Measurements from ENCODE around the gene HYAL1. TPM values are rescaled to one million over a fixed set of nuclear protein-coding genes. Genes with fewer than 3 reads are reported as not detected.

HYAL1 gene
- total and polyA plus RNA-seq, 2 experiments from 2014 or later = 0.20 TPM; not detected in 1

DNA sequence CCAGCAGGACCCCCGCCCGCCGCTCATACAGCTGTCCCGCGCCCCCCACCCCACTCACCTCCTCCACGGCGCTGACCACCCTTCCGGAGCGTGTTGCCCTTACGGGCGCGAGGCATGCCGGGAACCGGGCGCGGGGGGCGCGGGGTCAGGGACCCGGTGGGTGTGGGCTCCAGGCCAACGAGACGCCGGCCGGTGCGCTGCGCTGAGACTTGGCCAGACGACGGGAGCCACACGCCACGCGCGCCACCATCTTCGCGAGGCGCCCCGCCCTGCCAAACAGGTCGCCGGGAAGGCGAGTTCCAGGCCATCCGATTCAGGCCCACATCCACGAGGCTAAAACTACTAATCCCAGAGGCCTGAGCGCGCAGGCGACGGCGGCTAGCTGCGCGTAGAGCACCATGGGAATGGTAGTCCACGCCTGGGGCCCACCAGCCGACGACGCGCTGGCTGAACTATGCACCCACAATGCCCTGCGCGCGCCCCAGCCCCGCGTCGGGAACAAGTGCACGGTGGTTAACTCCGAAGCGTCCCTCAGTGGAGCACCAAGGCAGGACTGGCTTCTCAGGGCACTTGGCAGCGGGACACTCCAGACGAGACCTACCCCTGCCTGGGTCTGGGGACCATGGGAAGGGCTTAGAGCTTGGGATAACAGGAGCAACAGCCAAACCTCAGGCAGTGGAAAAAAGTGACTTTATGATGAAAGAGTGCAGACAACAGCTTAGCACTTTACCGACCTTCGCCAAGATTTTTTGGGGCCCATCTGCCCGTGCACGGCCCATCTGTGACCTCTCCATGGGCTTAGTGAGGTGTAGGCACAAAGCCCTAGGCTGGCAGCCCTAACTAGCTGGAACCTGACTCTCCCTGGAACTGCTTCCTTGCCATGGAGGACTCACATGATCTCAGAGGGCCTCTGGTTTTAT is 11.0 kb downstream of the HYAL1 start, which contains the start of gene IFRD2:
Gene IFRD2, minus strand, starts transcription at position 271 of the 920 bp plus-strand sequence. Its CDS starts 155 bp downstream, at position 116.
- 2% methylated on average over 57 to 66 of the region's 67 CpGs for WGBS, 2 experiments (ENCODE audit: low coverage in 1 of 2, low lambda C conversion rate in 2 of 2, missing lambda C conversion rate in 2 of 2)
- Histone ChIP-seq H3K27ac (peak within 1 kb of the TSS; percentile 63), H3K4me2 (ENCODE audit: unreplicated experiment) (peak within 1 kb of the TSS; percentile 85), H3K79me2 (ENCODE audit: insufficient read depth) (peaks cover 28% of the 10 kb centered on the region), H3F3A (ENCODE audit: insufficient read depth) (no peaks in the 10 kb centered on the region), H2AFZ (peak within 1 kb of the TSS; percentile 82), H3K4me3 (peak within 1 kb of the TSS; percentile 78), H3K9me3 (ENCODE audit: low read depth) (no peaks in the 10 kb centered on the region), H3K36me3 (ENCODE audit: low read depth) (no peaks in the 10 kb centered on the region; the same call in 1 of the 2 replicates), H3K9me2 (ENCODE audit: insufficient read depth) (no peaks in the 10 kb centered on the region), H4K20me1 (ENCODE audit: insufficient read depth) (no peaks in the 10 kb centered on the region), H3K9ac (peak within 1 kb of the TSS; percentile 92), H3K27me3 (replicated peaks; ENCODE audit: insufficient read depth) (no peaks in the 10 kb centered on the region), H3K4me1 (ENCODE audit: insufficient read depth) (peaks cover 5% of the 10 kb centered on the region; the same call in 1 of the 2 replicates)
- in situ Hi-C loops (cut with MboI) = no loop called here
- peak; percentile 100 for DNase-seq
- TF ChIP-seq EZH2 (IDR thresholded peaks at IDR 0.05; ENCODE audit: insufficient read depth, poor library complexity, severe bottlenecking) (no peak), EZH2phosphoT487 (IDR thresholded peaks at IDR 0.05; ENCODE audit: insufficient read depth, low read depth) (no peak)

DNA sequence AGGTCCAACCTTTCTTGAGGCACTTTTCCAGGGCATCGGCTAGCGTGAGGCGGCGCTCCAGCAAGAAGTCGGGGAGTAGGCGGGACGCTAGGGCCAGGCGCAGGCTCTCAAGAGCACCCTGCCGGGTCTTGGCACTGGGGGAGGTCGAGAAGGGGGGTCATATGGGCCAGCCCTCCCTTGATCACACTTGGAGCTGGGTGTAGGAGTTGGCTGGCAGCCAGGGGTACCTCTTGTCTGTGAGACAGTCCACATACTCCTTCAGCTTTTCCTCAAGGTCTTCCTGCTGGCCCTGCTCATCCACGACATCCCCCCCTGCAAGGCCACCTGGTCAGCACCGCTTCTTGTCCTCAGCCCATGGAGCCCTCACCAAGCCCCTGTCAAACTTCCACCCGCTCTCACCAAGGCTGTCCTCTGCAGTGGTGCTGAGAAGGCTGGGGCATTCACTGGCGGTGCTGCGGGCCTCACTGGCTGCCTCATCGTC is 13.2 kb downstream of the HYAL1 start:
- Histone ChIP-seq H3K79me2 (ENCODE audit: insufficient read depth) (peaks cover 28% of the 10 kb centered on the region), H3K4me3 (no peak overlapping the region), H2AFZ (no peak overlapping the region), H3K36me3 (ENCODE audit: low read depth) (no peaks in the 10 kb centered on the region; the same call in 1 of the 2 replicates), H3K9ac (no peak overlapping the region), H3F3A (ENCODE audit: insufficient read depth) (no peaks in the 10 kb centered on the region), H3K9me3 (ENCODE audit: low read depth) (no peaks in the 10 kb centered on the region), H3K27me3 (replicated peaks; ENCODE audit: insufficient read depth) (no peaks in the 10 kb centered on the region), H3K4me2 (ENCODE audit: unreplicated experiment) (no peak overlapping the region), H3K9me2 (ENCODE audit: insufficient read depth) (no peaks in the 10 kb centered on the region), H4K20me1 (ENCODE audit: insufficient read depth) (no peaks in the 10 kb centered on the region), H3K4me1 (ENCODE audit: insufficient read depth) (peaks cover 5% of the 10 kb centered on the region; the same call in 1 of the 2 replicates), H3K27ac (no peak overlapping the region)
- DNase-seq = no peak
- 89 to 92% methylated on average over 16 of the region's 16 CpGs for WGBS, 2 experiments (ENCODE audit: low coverage in 1 of 2, low lambda C conversion rate in 2 of 2, missing lambda C conversion rate in 2 of 2)
- in situ Hi-C loops (cut with MboI) = no loop called here
- no peak for TF ChIP-seq EZH2phosphoT487 (IDR thresholded peaks at IDR 0.05; ENCODE audit: insufficient read depth, low read depth)

DNA sequence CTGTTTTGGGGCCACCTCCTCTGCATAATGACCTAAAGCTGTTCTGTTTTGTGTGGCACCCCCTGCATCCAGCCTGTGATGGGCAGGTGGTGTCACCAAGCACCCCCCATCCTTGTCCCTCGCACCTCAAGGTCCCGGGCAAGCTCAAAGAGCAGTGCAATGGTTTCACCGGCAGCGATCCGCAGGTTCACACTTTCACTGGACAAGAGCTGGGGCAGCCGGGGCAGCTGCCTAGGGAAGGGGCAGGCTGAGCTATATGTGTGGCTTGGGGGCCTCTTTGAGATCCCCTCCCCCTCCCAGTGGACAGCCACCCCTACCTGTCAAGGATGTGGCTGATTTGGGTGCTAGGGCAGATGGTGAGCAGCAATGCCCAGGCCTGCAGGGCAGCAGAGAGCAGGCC is 14.2 kb downstream of the HYAL1 start:
- Histone ChIP-seq H3K79me2 (ENCODE audit: insufficient read depth) (peaks cover 28% of the 10 kb centered on the region), H3K9me2 (ENCODE audit: insufficient read depth) (no peaks in the 10 kb centered on the region), H3K4me3 (no peak overlapping the region), H3K27ac (no peak overlapping the region), H3K27me3 (replicated peaks; ENCODE audit: insufficient read depth) (no peaks in the 10 kb centered on the region), H2AFZ (no peak overlapping the region), H3K4me1 (ENCODE audit: insufficient read depth) (peaks cover 5% of the 10 kb centered on the region; the same call in 1 of the 2 replicates), H3K4me2 (ENCODE audit: unreplicated experiment) (no peak overlapping the region), H4K20me1 (ENCODE audit: insufficient read depth) (no peaks in the 10 kb centered on the region), H3K36me3 (ENCODE audit: low read depth) (no peaks in the 10 kb centered on the region; the same call in 1 of the 2 replicates), H3K9me3 (ENCODE audit: low read depth) (no peaks in the 10 kb centered on the region), H3F3A (ENCODE audit: insufficient read depth) (no peaks in the 10 kb centered on the region), H3K9ac (no peak overlapping the region)
- DNase-seq = no peak
- TF ChIP-seq EZH2 (IDR thresholded peaks at IDR 0.05; ENCODE audit: insufficient read depth, poor library complexity, severe bottlenecking) (no peak), EZH2phosphoT487 (IDR thresholded peaks at IDR 0.05; ENCODE audit: insufficient read depth, low read depth) (no peak)
- in situ Hi-C loops (cut with MboI) = no loop called here
- 89 to 93% methylated on average over 6 of the region's 6 CpGs for WGBS, 2 experiments (ENCODE audit: low coverage in 1 of 2, low lambda C conversion rate in 2 of 2, missing lambda C conversion rate in 2 of 2)

DNA sequence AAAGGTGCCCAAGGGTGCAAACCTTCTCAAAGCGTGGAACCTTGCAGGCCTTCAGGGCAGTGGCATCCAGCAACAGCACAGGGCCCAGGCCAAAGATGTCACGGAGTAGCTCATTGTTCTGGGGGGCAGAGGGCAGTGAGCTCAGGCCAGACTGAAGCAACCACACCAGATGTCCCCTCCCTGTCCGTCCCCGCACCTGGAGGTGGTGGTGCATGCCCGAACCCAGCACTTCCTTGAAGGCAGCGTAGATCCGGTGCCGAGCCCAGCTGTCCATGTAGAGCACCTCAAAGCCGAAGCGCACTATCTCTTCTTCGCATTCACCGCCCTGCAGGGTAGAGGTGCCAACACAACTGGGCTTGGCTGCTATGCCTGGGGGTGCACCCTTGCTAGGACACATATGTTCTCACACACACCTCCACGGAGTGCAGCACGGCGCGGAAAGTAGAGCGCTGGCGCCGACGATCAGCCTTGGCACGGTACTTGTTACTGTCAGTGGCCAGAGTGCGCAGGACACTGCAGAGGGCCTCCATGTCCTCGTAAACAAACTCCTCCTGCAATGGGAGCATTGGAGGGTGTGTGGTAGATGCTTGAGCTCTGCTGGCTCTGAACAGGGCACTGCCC is 14.9 kb downstream of the HYAL1 start:
- Histone ChIP-seq H3K4me3 (no peak overlapping the region), H3K4me1 (ENCODE audit: insufficient read depth) (peaks cover 5% of the 10 kb centered on the region; the same call in 1 of the 2 replicates), H3K27ac (no peak overlapping the region), H3K79me2 (ENCODE audit: insufficient read depth) (peaks cover 28% of the 10 kb centered on the region), H3K9ac (no peak overlapping the region), H2AFZ (no peak overlapping the region), H3K27me3 (replicated peaks; ENCODE audit: insufficient read depth) (no peaks in the 10 kb centered on the region), H4K20me1 (ENCODE audit: insufficient read depth) (no peaks in the 10 kb centered on the region), H3K9me2 (ENCODE audit: insufficient read depth) (no peaks in the 10 kb centered on the region), H3K4me2 (ENCODE audit: unreplicated experiment) (no peak overlapping the region), H3K9me3 (ENCODE audit: low read depth) (no peaks in the 10 kb centered on the region), H3K36me3 (ENCODE audit: low read depth) (no peaks in the 10 kb centered on the region; the same call in 1 of the 2 replicates), H3F3A (ENCODE audit: insufficient read depth) (no peaks in the 10 kb centered on the region)
- no peak for DNase-seq
- no peak for TF ChIP-seq EZH2 (IDR thresholded peaks at IDR 0.05; ENCODE audit: insufficient read depth, poor library complexity, severe bottlenecking)
- no peak for TF ChIP-seq EZH2phosphoT487 (IDR thresholded peaks at IDR 0.05; ENCODE audit: insufficient read depth, low read depth)
- 91 to 95% methylated on average over 23 of the region's 23 CpGs for WGBS, 2 experiments (ENCODE audit: low coverage in 1 of 2, low lambda C conversion rate in 2 of 2, missing lambda C conversion rate in 2 of 2)
- in situ Hi-C loops (cut with MboI) = no loop called here

Data from GM23248 (cell line).